Left hindlimb (tissue), 1 donor: ENCODE results near the gene MARCKS.
A peak's percentile ranks its signal among the peaks of the same experiment; 100 is the strongest.
"Not testable (repeated sequence)": the region's sequence is repeated elsewhere in the genome, so short reads cannot be mapped to it uniquely, and the experiment has no call there.

Experiments
- DNase-seq: peaks from one replicate; pipeline ENCODE4 v3.0.0-alpha.2; 2018

Gene MARCKS

GRCh38 chr6:113888493-113888892 is 31.3 kb downstream of the MARCKS start:
- no peak for DNase-seq

GRCh38 chr6:113888956-113889630 is 31.9 kb downstream of the MARCKS start:
- DNase-seq = no peak

- DNase-seq = no peak
Observed at GRCh38 chr6:113893451-113893850, 36.3 kb downstream of the MARCKS start.

GRCh38 chr6:113893866-113894265 is 36.7 kb downstream of the MARCKS start:
- DNase-seq = no peak

DNA sequence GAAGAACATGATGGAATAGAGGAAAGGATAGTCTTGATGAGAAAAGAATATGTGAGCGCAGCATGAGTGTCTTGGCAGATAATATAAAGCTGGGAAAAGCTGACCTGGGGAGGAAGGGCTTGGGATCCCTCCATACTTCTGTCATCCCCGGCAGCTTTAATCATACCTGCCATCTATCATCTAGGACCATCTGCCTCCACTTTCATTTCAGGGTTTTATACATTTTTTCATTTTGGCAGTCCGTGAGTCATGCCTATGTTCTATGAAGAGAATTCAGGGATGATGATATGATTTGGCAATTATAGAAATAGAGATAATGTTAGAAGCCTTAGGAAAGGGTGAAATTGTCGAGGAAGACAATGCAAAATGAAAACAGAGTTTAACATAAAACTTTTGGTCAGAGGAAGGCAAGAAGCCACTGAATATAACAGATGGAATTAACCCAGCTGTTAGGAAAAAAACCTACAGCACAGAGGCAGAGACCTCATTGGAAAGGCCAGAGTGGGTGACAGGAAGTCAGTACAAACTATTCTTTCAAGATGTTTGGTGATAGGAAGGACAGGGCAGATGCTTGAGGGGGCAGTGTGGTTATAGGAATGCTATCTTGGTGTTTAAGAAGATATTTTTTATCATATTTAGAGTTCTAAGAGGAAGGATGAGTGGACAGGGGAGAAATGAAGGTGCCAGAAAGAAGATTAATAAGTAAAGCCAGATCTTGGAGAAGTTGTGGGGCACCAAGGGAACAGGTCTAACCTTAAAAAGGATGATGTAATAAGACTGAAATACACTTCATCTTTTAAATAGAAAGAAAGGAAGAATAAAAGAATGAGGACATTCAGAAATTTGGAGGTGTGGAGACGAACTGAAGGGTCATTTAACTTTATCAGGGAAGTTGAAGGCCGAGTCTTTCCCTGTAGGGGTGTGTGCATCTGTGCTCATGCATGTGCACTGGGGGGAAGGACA is 37.8 kb downstream of the MARCKS start:
- no peak for DNase-seq

DNA sequence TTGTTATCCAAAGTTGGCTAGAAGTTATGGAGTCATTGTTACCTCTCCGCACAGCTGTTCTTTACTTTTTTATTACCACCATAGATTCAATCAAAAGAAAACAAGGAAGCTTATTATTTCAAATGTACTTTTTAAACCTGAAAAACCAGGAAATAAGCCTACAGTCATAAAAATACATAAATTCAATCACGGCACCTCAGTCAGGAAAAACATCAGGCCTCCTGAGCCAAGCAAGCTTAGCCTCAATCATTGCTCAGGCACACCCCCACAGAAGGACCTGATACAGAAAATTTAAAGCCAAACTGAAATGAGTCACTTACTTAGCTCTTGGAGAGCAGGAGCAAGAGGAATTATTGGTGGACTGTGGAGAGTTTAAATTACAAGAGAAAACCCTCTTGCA is 44.3 kb downstream of the MARCKS start:
- no peak for DNase-seq

- DNase-seq = peak; percentile 63
Observed at GRCh38 chr6:113903666-113904330, 46.7 kb downstream of the MARCKS start.

DNA sequence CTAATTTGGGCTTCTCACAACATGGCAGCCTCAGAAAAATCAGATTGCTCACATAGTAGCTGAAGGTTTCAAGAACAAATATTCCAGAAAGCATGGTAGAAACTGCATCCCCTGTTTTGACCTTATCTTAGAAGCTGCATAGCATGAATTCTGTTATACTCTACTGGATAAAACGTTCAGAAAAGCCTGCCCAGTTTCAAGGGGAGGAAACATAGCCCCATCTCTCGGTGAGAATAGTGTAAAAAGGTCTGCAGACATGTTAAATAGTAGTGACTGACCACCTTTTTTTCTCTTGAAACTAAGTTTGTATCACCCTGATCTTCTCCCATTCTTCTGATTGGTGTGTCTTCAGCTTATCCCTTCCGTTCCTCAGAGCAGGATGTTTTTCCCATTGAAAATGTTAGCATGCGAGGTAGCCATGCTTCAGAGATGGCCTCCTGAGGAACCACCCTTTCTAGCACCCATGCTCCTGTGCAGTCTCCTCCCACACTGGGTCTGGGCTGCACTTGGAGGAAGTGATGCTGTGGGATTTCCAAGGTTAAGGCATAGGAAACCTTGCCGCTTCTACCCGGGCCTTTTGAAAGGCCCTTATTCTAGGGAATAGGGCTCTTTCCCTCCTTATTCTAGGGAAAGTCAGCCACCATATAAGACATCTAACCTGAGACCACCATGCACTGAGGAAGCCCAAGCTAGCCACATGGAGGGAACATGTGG is 50.1 kb downstream of the MARCKS start:
- no peak for DNase-seq

DNA sequence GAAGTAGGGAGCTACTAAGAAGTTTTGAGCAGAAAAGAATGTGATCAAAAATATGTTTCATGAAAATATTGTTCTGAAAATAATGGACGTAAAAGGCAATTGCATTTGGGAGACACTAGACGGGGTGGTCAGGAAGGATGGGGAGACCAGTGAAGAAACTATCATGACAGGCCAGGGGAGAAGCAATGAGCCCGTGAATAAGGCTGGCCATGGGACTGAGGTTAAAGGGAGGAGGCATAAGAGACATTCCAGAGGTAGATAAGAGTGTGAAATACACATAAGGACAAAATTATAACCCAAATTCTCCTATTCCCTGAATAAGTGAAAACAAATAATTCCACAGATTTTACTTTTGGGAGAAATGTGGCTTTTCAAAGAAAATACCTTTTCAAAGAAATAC is 51.7 kb downstream of the MARCKS start:
- no peak for DNase-seq

- no peak for DNase-seq
Observed at GRCh38 chr6:113909224-113909856, 52.2 kb downstream of the MARCKS start.

DNA sequence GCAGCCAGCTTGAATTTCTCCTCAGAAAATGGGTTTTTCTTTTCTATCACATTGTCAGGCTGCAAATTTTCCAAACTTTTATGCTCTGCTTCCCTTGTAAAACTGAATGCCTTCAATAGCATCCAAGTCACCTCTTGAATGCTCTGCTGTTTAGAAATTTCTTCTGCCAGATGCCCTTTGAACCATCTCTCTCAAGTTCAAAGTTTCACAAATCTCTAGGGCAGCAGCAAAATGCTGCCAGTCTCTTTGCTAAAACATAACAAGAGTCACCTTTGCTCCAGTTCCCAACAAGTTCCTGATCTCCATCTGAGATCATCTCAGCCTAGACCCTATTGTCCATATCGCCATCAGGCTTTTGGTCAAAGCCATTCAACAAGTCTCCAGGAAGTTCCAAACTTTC is 53.1 kb downstream of the MARCKS start:
- DNase-seq = not testable (repeated sequence)
